Measurements from ENCODE around the gene PDRG1.

GRCh38 chr20:31913431-31914157 lies 38.3 kb downstream of the PDRG1 start:
- TF ChIP-seq CTCF (IDR thresholded peaks at IDR 0.05): no peak
- no peak for TF ChIP-seq POLR2AphosphoS5 (IDR thresholded peaks at IDR 0.05)

Measured in prostate gland (tissue), 2 donors.